AG04450 (cell line): ENCODE measurements around the gene ADGRV1. TPM values are rescaled to one million over a fixed set of nuclear protein-coding genes. Genes with fewer than 3 reads are reported as not detected.

ENCODE experiments used
- CTCF ChIA-PET: fragments of 300-600, 350-600 bp; formaldehyde crosslinking; extraction: SDS; loops from one replicate; lab custom pipeline; 2022; ENCODE audit warnings: antibody characterized with exemption, inconsistent platforms; lab: Charles Lee
- POLR2A ChIA-PET: fragments of 350-600 bp; formaldehyde crosslinking; extraction: SDS; loops from one replicate; lab custom pipeline; 2021; ENCODE audit warnings: antibody characterized with exemption, inconsistent platforms; lab: Yijun Ruan, JAX
- DNase-seq: peaks from one replicate; pipeline ENCODE4 v3.0.0-alpha.2; 2011; ENCODE audit warnings: low read depth, low spot score
- H3K27ac ChIP-seq: one replicate; pipeline ENCODE4 v1.5.1; 2012; ENCODE audit warnings: low read depth, low read length, control low read depth
- H3K27me3 ChIP-seq: one replicate; pipeline ENCODE4 v1.6.0; 2012; ENCODE audit warnings: low read length; ENCODE audit not compliant: control insufficient read depth, insufficient read depth
- H3K4me3 ChIP-seq: 2 replicates; pipeline ENCODE4 v1.5.1; 2011; ENCODE audit warnings: mild to moderate bottlenecking, low read depth, low read length, control low read depth
- H3K9me3 ChIP-seq: 2 replicates; pipeline ENCODE4 v1.5.1; 2012; ENCODE audit warnings: low read length; ENCODE audit not compliant: control insufficient read depth, insufficient read depth
- CTCF ChIP-seq: IDR thresholded peaks from 2 replicates; pipeline ENCODE4 v1.5.1; 2011; ENCODE audit warnings: low read depth, low read length, control low read depth, inconsistent platforms
- polyA plus RNA-seq: library from polyadenylated mRNA; depleted of rRNA; stranded (reverse); fragments of >200 nt; gene quantifications from 2 replicates; pipeline ENCODE4 v1.2.3, GENCODE V29; 2011

ADGRV1 gene
- polyA plus RNA-seq, 1 experiment: 0.06 TPM

DNA sequence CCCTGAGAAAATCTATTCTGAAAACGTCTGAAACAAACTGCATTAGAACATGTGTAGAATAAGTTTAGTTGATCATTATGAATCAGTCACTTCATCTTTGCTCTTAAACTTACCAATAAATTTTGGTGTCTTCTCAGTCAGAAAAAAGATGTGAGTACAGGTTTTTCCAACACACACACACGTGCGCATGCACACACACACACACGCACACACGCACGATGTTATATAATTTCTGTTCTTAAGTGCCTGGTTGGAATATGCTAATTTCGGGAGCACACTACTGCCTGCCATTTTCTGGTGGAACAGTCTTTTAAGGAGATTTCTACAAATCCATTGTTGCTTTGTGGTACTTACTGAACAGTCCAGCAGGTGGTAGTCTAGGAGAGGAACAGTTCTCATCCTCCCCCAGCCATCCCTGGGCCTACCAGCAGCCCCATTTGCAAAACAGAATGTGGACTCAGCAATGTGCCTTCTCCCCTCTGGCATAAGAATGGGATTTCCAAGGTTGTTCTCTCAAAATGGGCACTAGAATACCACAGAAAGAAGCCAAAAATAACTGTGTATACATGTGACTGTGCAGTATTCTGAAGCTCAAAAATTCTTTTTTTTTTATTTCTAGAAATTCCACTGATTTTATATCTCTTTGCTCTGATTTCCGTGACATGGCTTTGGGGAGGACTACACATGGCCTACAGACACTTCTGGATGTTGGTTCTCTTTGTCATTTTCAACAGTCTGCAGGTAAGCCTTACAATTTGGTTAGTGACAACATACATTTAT lies 543.2 kb downstream of the ADGRV1 start:
- H3K27ac ChIP-seq: no peak overlapping the region
- H3K27me3 ChIP-seq: no peaks in the 10 kb centered on the region
- peak; percentile 73 for DNase-seq
- no peak overlapping the region for H3K4me3 ChIP-seq
- peak; percentile 83 for TF ChIP-seq CTCF
- CTCF ChIA-PET: interaction anchor here (0.5 to 4.3 kb wide), 18 partner anchors 10 to 317 kb away, joined by 3 to 100 read pairs (median 3); partner anchors contain the start of gene ARRDC3
- H3K9me3 ChIP-seq: no peaks in the 10 kb centered on the region
- POLR2A ChIA-PET: no interaction called here

- no peak for DNase-seq
- ChIA-PET CTCF (interaction anchor here (0.7 to 4.3 kb wide), 6 partner anchors 9 to 315 kb away, joined by 3 to 100 read pairs (median 8); partner anchors contain the start of gene ARRDC3), POLR2A (interaction anchor here (0.7 kb wide), 1 partner anchor 46 kb away, joined by 3 read pairs; no protein-coding TSS in a partner anchor)
- Histone ChIP-seq H3K4me3 (no peak overlapping the region), H3K27ac (no peak overlapping the region), H3K27me3 (no peaks in the 10 kb centered on the region), H3K9me3 (no peaks in the 10 kb centered on the region)
- TF ChIP-seq CTCF: no peak
Observed at GRCh38 chr5:91103353-91104061, 544.9 kb downstream of the ADGRV1 start.

GRCh38 chr5:91104062-91104448 lies 545.5 kb downstream of the ADGRV1 start:
- no peak overlapping the region for H3K4me3 ChIP-seq
- TF ChIP-seq CTCF: no peak
- no peaks in the 10 kb centered on the region for H3K27me3 ChIP-seq
- no peaks in the 10 kb centered on the region for H3K9me3 ChIP-seq
- no peak overlapping the region for H3K27ac ChIP-seq
- ChIA-PET CTCF (interaction anchor here (0.7 to 4.3 kb wide), 5 partner anchors 9 to 315 kb away, joined by 3 to 100 read pairs (median 9); partner anchors contain the start of gene ARRDC3), POLR2A (interaction anchor here (0.7 kb wide), 1 partner anchor 45 kb away, joined by 3 read pairs; no protein-coding TSS in a partner anchor)
- DNase-seq: no peak

DNA sequence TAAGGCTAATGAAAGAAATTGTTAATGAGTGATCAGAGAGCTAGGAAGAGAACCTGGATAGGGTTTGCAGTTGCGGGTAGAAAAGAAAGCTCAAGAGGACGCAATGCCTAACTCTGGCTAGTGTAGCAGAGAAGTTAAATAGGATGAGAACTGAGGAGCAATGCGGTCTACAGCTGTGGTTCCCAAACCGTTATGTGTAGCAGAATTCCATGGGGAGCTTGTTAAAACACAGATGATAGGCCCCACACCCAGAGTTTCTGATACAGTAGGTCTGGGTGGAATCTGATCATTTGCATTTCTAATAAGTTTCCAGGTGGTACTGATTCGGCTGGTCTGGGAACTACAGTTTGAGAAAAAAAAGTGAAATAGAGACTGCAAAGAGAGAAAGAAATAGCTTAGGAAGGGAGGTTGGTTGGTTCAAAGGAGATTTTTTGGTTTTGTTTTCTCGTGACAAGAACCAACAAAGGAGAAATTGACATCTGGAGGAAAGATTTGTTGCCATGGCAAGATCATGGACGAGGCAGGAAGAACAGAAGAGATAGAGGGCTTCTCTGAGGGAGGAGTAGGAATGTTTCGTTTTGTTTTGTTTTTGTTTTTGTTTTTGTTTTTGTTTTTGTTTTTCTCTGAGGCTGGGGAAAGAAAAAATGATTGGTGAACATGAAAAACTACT lies 548.4 kb downstream of the ADGRV1 start:
- DNase-seq: no peak
- Histone ChIP-seq H3K9me3 (no peaks in the 10 kb centered on the region), H3K4me3 (no peak overlapping the region), H3K27me3 (no peaks in the 10 kb centered on the region), H3K27ac (no peak overlapping the region)
- ChIA-PET POLR2A (no interaction called here), CTCF (interaction anchor here (0.6 to 2.2 kb wide), 6 partner anchors 175 to 313 kb away, joined by 3 to 14 read pairs (median 5); no protein-coding TSS in a partner anchor)
- no peak for TF ChIP-seq CTCF
